GM21390 (cell line): ENCODE measurements around the gene CSF1.
"Not testable (repeated sequence)": the region's sequence is repeated elsewhere in the genome, so short reads cannot be mapped to it uniquely, and the experiment has no call there.

Experiments used
- ATAC-seq: cut with Tn5 transposase; IDR thresholded peaks from one replicate; pipeline ENCODE4 v1.9.1; 2021; ENCODE audit not compliant: unreplicated experiment

Gene CSF1

GRCh38 chr1:109910123-109910962 is at the start of gene CSF1:
Gene CSF1 (plus strand): TSS chr1:109910849. CDS start chr1:109911024, 175 bp downstream.
- ATAC-seq, result no peak

DNA sequence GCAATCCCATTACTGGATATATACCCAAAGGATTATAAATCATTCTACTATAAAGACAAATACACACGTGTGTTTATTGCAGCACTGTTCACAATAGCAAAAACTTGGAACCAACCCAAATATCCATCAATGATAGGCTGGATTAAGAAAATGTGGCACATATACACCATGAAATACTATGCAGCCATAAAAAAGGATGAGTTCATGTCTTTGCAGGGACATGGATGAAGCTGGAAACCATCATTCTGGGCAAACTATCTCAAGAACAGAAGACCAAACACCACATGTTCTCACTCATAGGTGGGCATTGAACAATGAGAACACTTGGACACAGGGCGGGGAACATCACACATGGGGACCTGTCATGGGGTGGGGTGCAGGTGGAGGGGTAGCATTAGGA is 49.0 kb upstream of the CSF1 start:
- ATAC-seq, result not testable (repeated sequence)

DNA sequence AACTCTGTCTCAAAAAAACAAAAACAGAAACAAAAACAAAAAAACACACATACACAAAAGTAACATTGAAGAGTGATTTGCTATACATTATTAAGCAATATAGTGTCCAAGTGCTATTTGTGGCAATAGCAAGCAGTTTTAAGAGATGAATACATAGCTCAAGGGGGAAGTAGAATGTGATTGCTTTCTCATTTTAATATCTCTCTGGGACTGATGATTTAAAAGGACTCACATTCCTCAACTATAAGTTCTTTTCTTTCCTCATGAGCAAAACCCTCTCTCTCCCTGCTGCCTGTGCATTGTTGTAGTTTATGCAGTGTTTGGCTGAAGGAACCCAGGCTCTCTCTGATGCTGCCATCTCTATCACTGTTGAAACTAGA is 47.0 kb upstream of the CSF1 start:
- ATAC-seq, result no peak

GRCh38 chr1:109864047-109864822 is 46.4 kb upstream of the CSF1 start:
- no peak for ATAC-seq

DNA sequence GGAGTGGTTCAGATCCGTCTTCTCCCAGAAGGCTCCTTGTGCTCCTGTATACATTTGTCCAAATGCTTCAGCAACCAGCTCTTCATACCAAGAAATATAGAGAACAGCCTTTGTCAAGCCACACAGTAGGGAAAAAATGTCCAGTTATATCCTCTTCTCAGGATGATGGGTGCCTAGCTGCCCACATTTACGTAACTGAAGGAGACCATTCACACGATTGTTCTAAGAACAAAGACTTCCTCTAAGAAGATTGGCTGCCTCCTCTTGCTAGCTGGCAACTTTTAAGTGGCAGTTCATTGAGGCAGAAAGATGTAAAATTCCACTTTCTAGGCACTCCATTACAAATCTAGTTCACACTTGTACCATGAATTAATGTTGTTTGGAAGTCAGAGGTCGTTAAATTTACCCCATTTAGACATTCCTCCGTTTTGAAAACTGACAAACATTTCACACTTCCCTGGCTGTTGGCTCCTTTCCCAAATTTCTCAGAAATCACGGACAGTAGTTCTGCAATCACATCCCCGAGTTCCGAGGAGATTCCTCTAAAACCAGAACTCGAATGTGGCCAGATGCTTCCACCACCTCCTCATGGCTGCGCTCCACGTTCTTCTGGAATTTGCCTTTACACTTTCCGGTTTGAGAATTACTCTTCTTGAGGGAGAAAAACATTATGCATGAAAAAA is 45.6 kb upstream of the CSF1 start:
- ATAC-seq, result no peak

DNA sequence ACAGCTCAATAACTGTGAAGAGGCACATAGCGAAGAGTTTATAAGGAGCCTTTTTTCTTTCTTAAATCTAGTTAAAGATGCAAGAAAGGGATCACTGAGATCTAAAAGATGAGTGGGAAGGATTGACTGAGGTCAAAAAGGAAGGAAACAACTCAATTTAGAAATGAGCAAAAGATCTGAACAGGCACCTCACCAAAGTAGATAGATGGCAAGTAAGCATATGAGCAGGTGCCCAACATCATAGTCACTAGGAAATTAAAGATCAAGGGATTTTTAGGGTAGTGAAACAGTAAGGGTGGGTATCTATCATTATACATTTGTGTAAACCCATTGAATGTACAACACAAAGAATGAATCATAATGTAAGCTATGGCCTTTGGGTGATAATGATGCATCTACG is 44.6 kb upstream of the CSF1 start:
- ATAC-seq, result no peak

- ATAC-seq, result no peak
These were observed 37.1 kb upstream of the CSF1 start for GRCh38 chr1:109873278-109874175.

DNA sequence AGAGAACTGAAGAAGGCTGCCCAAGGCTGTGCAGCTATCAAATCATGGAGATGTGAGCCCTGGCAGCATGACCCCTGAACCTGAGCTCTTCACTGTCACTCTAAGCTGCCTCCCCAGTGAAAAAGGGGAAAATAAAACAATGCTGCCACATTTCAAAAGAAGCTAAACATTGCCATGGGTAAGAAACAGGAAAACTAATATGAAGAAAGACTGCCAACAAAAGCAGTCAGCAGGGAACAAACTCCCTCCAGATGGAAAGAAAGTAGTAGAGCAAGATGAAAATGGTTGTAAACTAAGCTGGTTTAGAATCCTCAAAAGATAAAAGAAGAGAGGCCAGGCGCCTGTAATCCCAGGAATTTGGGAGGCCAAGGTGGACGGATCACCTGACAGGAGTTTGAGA is 36.2 kb upstream of the CSF1 start:
- ATAC-seq, result no peak

DNA sequence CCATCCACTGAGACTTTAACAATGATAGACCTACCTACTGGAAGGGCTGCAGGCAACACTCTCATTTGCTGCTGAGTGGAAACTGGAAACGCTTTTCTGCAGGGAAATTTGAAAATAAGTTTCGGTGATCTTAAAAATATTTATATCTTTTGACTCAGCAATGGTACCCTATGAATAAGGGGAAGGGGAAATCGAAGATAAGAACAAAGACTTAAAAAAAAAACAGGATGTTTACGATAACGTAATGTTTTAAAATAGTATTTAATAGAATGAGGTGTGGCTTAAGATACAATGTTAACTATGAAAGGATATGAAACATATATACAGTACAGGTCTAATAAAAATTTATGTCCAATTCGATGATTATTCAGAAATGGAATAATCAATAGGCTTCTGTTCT is 34.8 kb upstream of the CSF1 start:
- ATAC-seq, result no peak

- no peak for ATAC-seq
These were observed 33.9 kb upstream of the CSF1 start for GRCh38 chr1:109876617-109877316.

DNA sequence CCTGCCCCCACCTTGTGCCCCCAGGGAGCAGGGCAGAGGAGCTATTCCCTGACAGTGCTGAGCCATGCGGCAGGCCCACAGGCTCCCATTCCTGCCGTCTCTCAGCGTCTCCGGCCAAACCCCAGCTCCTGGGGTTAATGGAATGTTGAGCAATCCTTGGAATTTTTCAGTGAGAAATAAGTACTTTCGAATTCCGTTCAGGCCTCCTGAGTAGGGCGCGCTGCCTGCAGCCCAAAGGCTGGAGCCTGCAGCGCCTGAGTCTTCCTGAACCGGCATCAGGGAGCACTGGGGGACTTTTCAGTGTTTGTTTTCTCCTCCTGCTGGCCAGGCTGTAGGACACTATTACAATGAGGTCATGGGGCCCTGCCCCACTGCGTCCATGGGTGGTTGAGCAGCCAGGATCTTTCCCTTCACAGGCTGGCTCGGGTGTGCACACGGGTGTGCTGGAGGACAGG is 33.3 kb upstream of the CSF1 start:
- ATAC-seq, result no peak

DNA sequence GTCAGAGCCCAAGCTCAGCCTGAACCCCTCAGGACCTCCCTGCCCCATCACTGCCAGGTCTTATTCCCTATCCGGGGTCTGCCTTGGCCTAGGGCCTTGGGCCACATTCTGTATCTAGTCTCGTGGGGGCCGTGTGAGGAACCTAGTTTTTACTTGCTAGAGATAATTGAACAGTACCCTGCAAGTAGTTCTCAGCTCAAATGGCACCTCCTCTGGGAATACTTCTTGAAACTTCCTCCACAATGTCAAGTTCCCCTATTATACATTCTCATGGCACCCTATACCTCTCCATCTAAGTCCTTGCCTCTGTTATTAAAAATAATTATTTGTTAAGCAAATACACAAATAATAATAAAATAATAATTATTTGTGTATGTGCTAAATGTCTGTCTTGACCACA is 32.9 kb upstream of the CSF1 start:
- ATAC-seq, result no peak

DNA sequence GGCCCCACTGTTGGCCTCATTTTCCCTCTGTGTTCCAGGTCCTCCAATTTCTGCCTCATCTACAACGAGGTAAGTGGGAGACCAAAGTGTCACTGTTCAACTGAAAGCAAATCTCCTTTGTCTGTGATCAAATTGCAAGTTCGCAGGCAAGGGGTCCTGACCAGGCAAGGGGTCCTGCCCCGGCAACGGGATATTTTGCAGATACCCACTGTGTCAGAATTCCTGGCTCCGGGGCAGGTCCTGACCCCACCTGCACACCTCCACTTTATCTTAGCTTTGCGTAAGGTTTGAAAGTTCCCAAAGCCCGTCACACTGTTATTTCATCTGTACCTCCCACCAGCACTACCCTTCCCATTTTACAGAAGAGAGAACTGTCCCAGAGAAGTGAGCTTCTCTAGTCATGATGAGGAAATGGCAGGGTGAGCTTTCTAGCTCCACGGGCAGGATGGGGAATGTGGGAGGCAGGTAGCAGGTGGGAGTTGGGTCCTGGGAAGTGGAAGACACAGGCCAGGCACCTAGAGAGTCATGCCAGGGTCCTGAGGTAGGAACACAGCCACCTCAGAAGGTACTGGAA is 32.0 kb upstream of the CSF1 start:
- no peak for ATAC-seq

GRCh38 chr1:109879371-109879770 is 31.3 kb upstream of the CSF1 start:
- not testable (repeated sequence) for ATAC-seq

- no peak for ATAC-seq
These were observed 30.6 kb upstream of the CSF1 start for GRCh38 chr1:109879881-109880525.

DNA sequence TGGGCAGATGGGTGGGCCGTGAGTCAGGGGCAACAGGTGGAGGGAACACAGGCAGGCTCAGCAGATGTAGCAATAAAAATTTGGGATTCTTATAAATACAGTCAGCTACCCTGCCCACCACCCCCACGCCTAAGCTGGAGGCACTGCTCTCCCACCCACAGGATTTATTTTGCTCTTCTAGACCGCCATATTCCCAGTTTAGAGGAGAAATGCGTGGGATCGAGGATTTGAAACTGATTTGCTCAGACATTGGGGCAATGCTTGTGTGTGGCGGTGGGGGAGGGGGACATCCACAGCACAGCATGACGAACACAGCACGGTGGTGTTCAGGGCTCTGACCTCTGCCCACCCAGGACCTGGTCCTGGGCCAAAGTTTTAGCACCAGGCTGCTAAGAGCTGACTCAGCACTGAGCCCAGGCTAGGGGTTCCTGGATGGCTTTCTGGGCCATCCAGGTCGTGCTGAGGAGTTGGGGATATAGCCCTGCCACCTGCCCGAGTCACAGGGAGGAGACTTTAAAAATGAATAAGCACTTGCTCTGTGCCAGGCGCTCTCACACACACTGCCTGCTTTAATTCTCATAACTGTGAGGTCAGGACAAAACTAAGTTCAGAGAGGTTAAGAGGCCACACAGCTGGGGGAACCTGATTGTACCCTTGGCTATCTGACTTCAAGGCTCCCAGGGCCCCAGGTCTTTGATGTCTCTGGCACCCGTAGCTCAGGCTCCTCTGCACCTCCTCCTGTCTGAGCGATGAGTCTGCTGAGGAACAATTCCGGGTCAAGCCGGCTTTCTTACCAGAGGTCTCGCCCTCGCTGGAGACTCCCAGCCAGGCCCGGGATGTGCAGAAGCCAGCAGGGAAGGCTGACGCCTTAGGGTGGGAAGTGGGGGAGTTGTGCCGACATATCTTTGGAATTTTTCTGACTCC is 29.4 kb upstream of the CSF1 start:
- ATAC-seq, result no peak

GRCh38 chr1:109881906-109882287 is 28.8 kb upstream of the CSF1 start:
- ATAC-seq, result no peak
